LNCAP (cell line): ENCODE data around the gene SCMH1.

ENCODE experiments used
- TF ChIP-seq, protein P1 (sequence below): fragments of 450-650 bp; IDR thresholded peaks from 2 replicates; pipeline ENCODE4 v1.5.1; 2017; ENCODE audit warnings: mild to moderate bottlenecking

SCMH1 gene

DNA sequence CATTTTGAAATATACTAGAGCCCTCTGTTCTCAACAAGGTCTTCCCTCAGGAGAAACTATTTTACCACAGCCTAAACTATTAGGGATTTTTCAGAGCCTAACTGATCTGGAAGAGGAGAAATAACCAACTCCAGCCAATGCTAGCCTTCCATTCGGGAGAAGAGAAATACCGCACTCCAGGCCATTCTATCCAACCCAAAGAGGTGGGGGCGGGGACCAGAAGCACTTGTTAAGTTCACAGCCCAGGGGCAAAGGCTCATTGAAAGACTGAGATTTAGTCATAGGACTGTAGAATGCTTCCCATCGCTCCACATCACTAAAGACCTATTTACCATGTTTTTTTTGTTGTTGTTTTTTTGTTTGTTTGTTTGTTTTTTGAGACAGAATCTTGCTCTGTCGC, 185.2 kb downstream of the SCMH1 start:
- TF ChIP-seq, protein P1, sequence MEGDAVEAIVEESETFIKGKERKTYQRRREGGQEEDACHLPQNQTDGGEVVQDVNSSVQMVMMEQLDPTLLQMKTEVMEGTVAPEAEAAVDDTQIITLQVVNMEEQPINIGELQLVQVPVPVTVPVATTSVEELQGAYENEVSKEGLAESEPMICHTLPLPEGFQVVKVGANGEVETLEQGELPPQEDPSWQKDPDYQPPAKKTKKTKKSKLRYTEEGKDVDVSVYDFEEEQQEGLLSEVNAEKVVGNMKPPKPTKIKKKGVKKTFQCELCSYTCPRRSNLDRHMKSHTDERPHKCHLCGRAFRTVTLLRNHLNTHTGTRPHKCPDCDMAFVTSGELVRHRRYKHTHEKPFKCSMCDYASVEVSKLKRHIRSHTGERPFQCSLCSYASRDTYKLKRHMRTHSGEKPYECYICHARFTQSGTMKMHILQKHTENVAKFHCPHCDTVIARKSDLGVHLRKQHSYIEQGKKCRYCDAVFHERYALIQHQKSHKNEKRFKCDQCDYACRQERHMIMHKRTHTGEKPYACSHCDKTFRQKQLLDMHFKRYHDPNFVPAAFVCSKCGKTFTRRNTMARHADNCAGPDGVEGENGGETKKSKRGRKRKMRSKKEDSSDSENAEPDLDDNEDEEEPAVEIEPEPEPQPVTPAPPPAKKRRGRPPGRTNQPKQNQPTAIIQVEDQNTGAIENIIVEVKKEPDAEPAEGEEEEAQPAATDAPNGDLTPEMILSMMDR, result no peak

DNA sequence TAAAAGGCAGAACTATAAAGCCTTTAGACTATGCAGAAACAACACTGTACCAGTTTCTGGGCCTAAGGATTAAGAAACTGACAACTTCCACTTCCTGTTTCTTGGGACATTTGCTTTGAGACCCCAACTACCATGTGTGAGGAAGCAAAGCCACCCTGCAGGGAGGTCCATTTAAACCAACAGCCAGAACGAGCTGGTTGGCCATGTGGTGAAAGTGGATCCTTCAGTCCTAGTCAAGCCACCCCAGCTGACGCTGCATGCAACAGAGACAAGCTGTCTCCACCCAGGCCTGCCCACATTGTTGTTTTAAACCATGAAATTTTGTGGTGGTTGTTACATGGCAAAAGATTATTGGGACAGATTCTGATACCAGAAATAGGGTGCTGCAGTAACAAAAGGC, 188.8 kb downstream of the SCMH1 start:
- TF ChIP-seq, protein P1, result no peak

DNA sequence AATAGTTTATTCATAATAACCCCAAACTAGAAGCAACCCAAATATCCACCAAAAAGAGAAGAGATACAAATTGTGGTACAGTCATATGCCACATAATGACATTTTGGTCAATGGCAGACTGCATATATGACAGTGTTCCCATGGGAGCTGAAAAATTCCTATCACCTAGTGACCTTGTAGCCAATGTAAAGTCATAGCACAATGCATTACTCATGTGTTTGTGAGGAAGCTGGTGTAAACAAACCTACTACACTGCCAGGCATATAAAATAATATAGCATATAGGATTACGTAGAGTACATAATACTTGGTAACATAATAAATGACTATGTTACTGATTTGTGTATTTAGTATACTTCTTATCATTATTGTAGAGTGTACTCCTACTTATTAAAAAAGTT, 191.1 kb downstream of the SCMH1 start:
- TF ChIP-seq, protein P1, result no peak

DNA sequence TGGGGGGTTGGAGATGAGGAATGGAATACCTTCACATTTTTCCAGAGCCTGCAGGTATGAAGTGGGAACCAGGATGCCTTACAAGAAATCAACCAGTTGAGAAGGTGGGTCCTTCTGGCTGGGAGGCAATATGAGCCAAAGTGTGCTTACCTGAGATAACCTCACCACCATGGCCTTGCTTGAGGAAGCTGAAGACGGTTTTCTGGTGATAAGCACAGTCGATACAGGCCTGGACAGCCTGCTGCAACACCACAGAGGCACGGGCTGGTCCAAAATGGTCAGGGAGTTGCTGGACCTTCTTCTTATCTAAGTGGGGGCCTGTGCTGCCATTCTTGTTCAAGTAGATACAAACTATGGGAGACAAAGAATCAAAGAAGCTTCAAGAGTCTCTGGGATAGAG, 193.6 kb downstream of the SCMH1 start:
- TF ChIP-seq, protein P1, result no peak

DNA sequence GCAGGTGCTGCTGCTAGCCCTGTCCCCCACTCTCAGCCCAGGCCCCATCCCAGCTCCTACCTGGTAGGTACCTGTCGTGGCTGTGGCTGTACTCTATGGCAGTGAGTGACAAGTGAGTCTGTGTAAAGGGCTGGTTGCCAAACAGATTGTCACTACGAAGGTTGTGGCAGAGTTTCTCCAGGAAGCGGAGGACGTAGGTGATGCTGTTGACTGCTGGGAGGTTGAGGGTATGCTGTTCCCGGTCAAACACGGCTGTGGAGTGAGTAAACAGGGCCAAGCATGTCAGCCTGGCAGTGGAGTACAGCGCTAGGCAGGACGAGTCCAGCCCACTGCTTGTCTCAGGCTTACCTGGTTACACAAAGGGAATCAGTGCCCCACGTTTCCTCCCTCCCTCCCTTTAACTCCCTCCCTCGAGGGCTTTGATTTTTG, 195.7 kb downstream of the SCMH1 start:
- TF ChIP-seq, protein P1, result no peak

DNA sequence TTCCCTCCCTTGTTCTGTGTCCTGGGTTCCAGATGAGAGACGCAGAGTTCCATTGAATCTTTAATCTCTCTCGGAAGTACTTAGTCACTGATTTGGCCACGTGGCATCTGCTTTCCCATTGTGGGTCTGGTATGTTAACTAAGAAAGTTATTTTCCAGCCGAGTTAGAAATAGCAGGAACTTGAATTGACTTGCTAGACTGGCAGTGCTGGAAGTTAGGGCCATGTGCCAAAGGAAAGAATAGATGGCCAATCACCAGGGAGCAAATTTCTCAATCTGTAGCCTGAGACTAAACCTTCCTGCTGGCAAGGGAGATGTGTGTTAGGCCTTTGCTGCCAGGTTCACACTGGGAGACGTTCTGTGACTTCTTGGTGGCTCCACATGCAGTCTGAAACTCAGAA, 196.4 kb downstream of the SCMH1 start:
- TF ChIP-seq, protein P1, result no peak

DNA sequence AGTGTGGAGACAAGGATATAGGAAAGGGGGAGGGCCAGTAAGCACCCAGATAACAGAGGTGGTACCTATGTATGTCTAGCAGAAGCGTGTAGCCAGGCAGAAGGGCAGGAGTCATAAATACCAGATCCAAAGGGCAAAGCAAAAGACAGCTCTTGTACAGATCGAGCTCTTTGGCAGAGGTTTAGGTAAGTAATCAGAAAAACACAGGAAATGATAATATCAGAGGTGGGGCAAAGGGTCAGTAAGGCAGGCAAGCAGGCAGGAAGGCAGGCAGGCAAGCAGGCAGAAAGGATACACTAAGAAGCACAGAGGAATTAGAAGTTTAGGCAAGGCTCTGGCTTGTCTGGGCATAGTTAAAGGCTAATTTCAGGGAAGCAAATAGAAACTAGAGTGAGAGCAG, 197.9 kb downstream of the SCMH1 start:
- TF ChIP-seq, protein P1, result no peak

DNA sequence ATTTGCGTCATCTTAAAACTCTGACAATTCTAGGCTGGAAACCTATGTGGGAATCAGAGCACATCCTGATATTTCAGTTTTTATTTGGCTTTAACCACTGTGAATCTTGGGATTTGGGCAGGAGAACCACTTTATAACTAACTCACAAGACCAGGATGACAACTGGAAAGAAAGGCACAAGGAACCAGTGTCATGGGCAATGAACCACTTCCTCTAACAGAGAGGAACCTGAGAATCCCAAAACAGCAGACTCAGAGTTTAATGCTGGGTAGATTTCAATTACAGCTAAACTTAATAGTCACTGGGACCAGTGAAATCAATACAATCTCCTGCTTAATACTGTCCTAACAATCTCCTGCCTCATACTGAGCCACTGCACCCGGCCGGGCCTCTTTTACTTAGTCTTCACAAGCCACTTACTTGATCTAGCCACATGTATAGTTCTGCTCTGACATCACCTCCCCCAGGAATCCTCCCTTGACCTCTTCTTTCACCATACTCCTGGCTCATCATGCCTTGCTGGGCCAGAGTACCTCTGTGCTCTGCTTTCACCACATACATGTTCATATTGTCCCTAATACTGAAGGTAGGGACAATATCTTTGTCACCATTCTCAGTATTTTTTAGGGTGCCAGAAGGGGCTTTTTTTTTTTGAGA, 200.4 kb downstream of the SCMH1 start:
- TF ChIP-seq, protein P1, result no peak
